HEK293T (cell line): ENCODE measurements around the gene ASGR1.

Experiments used
- CTCF ChIA-PET: fragments of 350-600 bp; formaldehyde crosslinking; extraction: SDS; loops from one replicate; lab custom pipeline; 2021; ENCODE audit warnings: antibody characterized with exemption, inconsistent platforms; lab: Yijun Ruan, JAX
- POLR2A ChIA-PET: fragments of 350-600 bp; formaldehyde crosslinking; extraction: SDS; loops from one replicate; lab custom pipeline; 2020; ENCODE audit warnings: antibody characterized with exemption, inconsistent platforms; lab: Yijun Ruan, JAX
- DNase-seq: peaks from one replicate; pipeline ENCODE4 v3.0.0; 2012; ENCODE audit warnings: mixed read lengths; ENCODE audit errors: extremely low spot score
- ARNT ChIP-seq: fragments of 450-650 bp; IDR thresholded peaks from 2 replicates; pipeline ENCODE4 v1.6.1; 2017; ENCODE audit warnings: mild to moderate bottlenecking
- BHLHE40 ChIP-seq: fragments of 450-650 bp; IDR thresholded peaks from 2 replicates; pipeline ENCODE4 v1.6.1; 2016; ENCODE audit warnings: mild to moderate bottlenecking, moderate library complexity, borderline replicate concordance
- CTBP1 ChIP-seq: fragments of 450-650 bp; IDR thresholded peaks from 2 replicates; pipeline ENCODE4 v1.6.1; 2016; ENCODE audit warnings: borderline replicate concordance
- ELF4 ChIP-seq: fragments of 450-650 bp; IDR thresholded peaks from 2 replicates; pipeline ENCODE4 v1.6.1; 2017; ENCODE audit warnings: antibody characterized with exemption
- FOXA1 ChIP-seq: fragments of 450-650 bp; IDR thresholded peaks from 2 replicates; pipeline ENCODE4 v1.6.1; 2016; ENCODE audit warnings: mild to moderate bottlenecking
- FOXK2 ChIP-seq: fragments of 450-650 bp; IDR thresholded peaks from 2 replicates; pipeline ENCODE4 v1.6.1; 2016; ENCODE audit warnings: mild to moderate bottlenecking
- FOXM1 ChIP-seq: fragments of 450-650 bp; IDR thresholded peaks from 2 replicates; pipeline ENCODE4 v1.6.1; 2017; ENCODE audit warnings: mild to moderate bottlenecking, borderline replicate concordance
- HDGF ChIP-seq: fragments of 450-650 bp; IDR thresholded peaks from 2 replicates; pipeline ENCODE4 v1.6.1; 2017; ENCODE audit warnings: antibody characterized with exemption, borderline replicate concordance
- L3MBTL2 ChIP-seq: fragments of 450-650 bp; conservative IDR thresholded peaks from 2 replicates; pipeline ENCODE4 v1.6.1; 2016; ENCODE audit warnings: mild to moderate bottlenecking
- LEF1 ChIP-seq: fragments of 450-650 bp; IDR thresholded peaks from 2 replicates; pipeline ENCODE4 v1.6.1; 2017; ENCODE audit warnings: mild to moderate bottlenecking, borderline replicate concordance
- NFRKB ChIP-seq: fragments of 450-650 bp; IDR thresholded peaks from 2 replicates; pipeline ENCODE4 v1.6.1; 2016; ENCODE audit warnings: mild to moderate bottlenecking, moderate library complexity
- PKNOX1 ChIP-seq: fragments of 450-650 bp; IDR thresholded peaks from 2 replicates; pipeline ENCODE4 v1.6.1; 2016
- SP1 ChIP-seq: fragments of 450-650 bp; IDR thresholded peaks from 2 replicates; pipeline ENCODE4 v1.6.1; 2017
- SUZ12 ChIP-seq: fragments of 450-650 bp; IDR thresholded peaks from 2 replicates; pipeline ENCODE4 v1.6.1; 2016; ENCODE audit warnings: mild to moderate bottlenecking
- TARDBP ChIP-seq: fragments of 450-650 bp; IDR thresholded peaks from 2 replicates; pipeline ENCODE4 v1.6.1; 2016
- ZNF384 ChIP-seq: fragments of 450-650 bp; IDR thresholded peaks from 2 replicates; pipeline ENCODE4 v1.6.1; 2016

Gene ASGR1

DNA sequence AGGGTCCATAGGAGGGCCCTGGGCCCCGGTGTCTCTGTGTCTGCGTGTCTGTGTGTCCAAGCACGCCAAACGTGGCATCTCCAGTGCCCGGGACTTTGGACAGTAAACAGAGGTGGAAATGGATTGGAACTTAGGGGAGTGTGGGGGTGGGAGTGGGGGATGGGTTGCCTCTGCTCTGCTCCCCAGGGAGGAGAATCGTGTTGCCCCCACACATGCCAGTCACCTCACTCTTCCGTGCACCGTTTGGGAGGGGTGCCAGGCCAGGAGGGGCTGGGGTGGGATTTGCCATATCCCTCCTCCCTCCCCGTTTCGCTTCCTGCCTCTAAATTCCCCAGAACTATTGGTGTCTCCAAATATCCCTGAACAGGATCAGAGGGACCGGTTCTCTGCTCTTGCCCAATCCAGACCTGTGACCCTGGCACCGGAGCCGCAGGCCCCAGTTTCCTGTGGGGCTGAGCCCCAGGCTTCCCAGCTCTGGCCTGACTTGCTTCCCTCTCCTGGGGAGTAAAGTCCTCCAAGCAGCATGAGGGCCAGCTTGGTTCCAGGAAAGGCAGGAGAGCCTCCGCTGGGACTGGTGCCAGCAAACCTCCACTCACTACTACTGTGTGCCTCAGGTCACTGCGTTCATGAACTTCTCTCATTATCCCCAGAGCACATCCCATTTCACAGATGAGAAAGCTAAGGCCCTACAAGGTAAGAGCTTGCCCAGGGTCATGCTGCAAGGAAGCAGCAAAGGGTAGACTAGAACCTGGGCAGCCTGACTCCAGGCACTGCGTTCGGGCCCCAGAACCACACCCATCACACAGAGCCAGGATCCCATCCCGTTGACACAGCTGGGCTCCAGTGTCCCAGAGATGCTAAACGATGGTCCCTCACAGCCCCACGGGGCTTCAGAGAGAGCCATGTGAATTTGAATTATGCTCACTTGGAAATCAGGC, at the start of gene ASGR1:
Gene ASGR1, minus strand, starts transcription at position 54 of the 938 bp plus-strand sequence. CDS start 807 bp downstream, outside the sequence.
- DNase-seq: no peak
- ChIA-PET CTCF (interaction anchor here (1.8 to 3.6 kb wide), 2 partner anchors 14 to 134 kb away, joined by 4 to 25 read pairs; no protein-coding TSS in a partner anchor), POLR2A (interaction anchor here (1.0 to 2.5 kb wide), 2 partner anchors 11 to 144 kb away, joined by 3 to 8 read pairs; partner anchors contain the start of gene SLC16A13)
- TF ChIP-seq ARNT (no peak), BHLHE40 (no peak), ZNF384 (no peak), FOXA1 (no peak), PKNOX1 (no peak), SUZ12 (no peak), SP1 (no peak), NFRKB (no peak), TARDBP (no peak), CTBP1 (no peak), LEF1 (no peak), L3MBTL2 (no peak), HDGF (no peak), FOXM1 (no peak), FOXK2 (no peak), ELF4 (no peak)

DNA sequence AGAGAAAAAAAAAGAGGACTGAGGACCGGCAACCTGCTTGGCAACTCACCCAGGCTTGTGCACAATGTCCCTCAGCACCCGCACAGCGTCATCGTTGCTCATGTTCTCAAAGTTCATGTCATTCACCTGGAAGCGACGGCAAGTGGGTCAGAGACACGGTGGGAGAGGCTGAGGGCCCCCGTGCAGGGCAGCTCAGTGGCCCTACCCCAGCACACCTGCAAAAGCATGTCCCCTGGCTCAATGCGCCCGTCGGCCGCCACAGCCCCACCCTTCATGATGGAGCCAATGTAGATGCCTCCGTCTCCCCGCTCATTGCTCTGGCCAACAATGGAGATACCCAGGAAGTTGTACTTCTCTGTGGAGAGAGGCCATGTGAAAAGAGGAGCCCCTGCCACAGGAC, 49.8 kb upstream of the ASGR1 start:
- CTCF ChIA-PET: no interaction called here
- POLR2A ChIA-PET: interaction anchor here (1.4 kb wide), 1 partner anchor 8 kb away, joined by 4 read pairs; no protein-coding TSS in a partner anchor
- DNase-seq: no peak
- no peak for TF ChIP-seq FOXM1
- TF ChIP-seq FOXK2: no peak
- TF ChIP-seq LEF1: no peak
- no peak for TF ChIP-seq ELF4
- TF ChIP-seq BHLHE40: no peak
- no peak for TF ChIP-seq FOXA1
- TF ChIP-seq TARDBP: no peak

GRCh38 chr17:7226721-7227710, 47.8 kb upstream of the ASGR1 start:
- POLR2A ChIA-PET: no interaction called here
- no peak for TF ChIP-seq FOXA1
- no peak for TF ChIP-seq SP1
- no peak for TF ChIP-seq LEF1
- TF ChIP-seq HDGF: no peak
- no peak for TF ChIP-seq FOXM1
- no peak for TF ChIP-seq NFRKB
- no peak for TF ChIP-seq TARDBP
- CTCF ChIA-PET: no interaction called here
- DNase-seq: no peak

- no peak for DNase-seq
- CTCF ChIA-PET: interaction anchor here (0.6 kb wide), 1 partner anchor 50 kb away, joined by 3 read pairs; no protein-coding TSS in a partner anchor
- POLR2A ChIA-PET: interaction anchor here (9.3 kb wide), 1 partner anchor 13 kb away, joined by 166 read pairs; the partner anchor contains the start of genes DVL2, GABARAP and PHF23
- TF ChIP-seq NFRKB (no peak), ARNT (no peak), HDGF (no peak), PKNOX1 (no peak), SUZ12 (no peak), BHLHE40 (no peak), L3MBTL2 (no peak), FOXK2 (no peak), CTBP1 (no peak), FOXA1 (no peak), ELF4 (no peak), SP1 (no peak)
These were observed 46.7 kb upstream of the ASGR1 start for GRCh38 chr17:7225711-7226331.

DNA sequence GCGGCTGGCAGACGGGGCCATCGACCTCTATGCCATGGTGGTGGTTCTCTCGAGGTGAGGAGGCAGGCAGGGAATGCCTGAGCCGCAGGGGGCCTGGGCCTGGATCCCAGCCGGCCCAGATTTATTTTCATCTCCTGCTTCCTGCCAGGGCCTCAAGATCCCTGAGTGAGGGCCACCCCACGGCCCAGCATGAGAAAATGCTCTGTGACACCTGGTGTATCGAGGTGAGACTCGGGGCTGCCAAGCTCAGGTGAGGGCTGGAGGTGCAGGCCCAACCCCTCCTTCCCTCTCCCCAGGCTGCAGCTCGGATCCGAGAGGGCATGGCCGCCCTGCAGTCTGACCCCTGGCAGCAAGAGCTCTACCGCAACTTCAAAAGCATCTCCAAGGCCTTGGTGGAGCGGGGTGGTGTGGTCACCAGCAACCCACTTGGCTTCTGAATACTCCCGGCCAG, 45.5 kb upstream of the ASGR1 start:
- TF ChIP-seq ELF4 (no peak), CTBP1 (no peak), PKNOX1 (no peak), LEF1 (no peak), SP1 (no peak), BHLHE40 (no peak), TARDBP (no peak), L3MBTL2 (no peak), NFRKB (no peak), ZNF384 (no peak), FOXA1 (no peak), FOXM1 (no peak)
- DNase-seq: no peak
- CTCF ChIA-PET: interaction anchor here (0.9 kb wide), 1 partner anchor 9 kb away, joined by 3 read pairs; no protein-coding TSS in a partner anchor
- POLR2A ChIA-PET: interaction anchor here (9.3 kb wide), 1 partner anchor 14 kb away, joined by 166 read pairs; the partner anchor contains the start of genes DVL2, GABARAP and PHF23
